D721Med (cell line): ENCODE measurements around the gene EMILIN3.

ENCODE experiments used
- DNase-seq: peaks from one replicate; pipeline ENCODE4 v3.0.0; 2011; ENCODE audit warnings: low spot score; ENCODE audit not compliant: insufficient read length
- FAIRE-seq: peaks from 2 replicates; lab custom pipeline; 2011; peaks lifted over from hg19 to GRCh38; lab: Jason Lieb, UNC
- TF ChIP-seq, protein P1 (sequence below): IDR thresholded peaks from 2 replicates; pipeline ENCODE4 v1.5.1; 2012; ENCODE audit warnings: mild to moderate bottlenecking, control low read depth; ENCODE audit not compliant: insufficient read depth; ENCODE audit errors: missing control alignments

The EMILIN3 gene

DNA sequence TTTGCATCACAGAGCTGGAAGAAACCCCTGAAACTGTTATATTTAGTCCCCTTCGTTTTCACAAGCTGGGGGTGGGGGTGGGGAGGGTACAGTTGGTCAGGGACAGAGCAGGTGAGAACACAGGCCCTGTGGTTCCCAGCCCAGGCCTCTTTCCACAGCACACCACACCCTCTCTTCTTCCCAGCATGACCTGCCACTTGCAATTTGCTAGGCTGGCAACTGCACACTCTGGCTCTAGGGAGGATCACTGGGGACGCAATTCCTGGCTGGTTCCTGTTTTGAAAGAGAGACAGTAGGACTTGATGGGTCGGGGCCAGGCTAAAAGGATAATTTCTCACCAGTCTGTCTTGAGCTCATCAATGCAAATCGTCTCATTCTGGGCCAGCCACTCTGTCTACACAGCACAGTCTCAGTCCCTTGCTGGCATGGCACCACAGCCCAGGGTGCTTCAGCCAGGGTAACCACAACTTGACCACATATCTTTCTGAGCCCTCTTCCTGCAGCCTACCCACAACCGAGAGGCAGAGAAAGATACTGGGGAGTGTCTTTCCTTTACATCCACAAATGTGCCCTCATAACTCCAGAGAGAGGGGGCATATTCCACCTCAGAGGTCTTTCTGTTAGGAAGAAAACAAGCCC is 41.7 kb upstream of the EMILIN3 start:
- FAIRE-seq = no peak
- TF ChIP-seq, protein P1, sequence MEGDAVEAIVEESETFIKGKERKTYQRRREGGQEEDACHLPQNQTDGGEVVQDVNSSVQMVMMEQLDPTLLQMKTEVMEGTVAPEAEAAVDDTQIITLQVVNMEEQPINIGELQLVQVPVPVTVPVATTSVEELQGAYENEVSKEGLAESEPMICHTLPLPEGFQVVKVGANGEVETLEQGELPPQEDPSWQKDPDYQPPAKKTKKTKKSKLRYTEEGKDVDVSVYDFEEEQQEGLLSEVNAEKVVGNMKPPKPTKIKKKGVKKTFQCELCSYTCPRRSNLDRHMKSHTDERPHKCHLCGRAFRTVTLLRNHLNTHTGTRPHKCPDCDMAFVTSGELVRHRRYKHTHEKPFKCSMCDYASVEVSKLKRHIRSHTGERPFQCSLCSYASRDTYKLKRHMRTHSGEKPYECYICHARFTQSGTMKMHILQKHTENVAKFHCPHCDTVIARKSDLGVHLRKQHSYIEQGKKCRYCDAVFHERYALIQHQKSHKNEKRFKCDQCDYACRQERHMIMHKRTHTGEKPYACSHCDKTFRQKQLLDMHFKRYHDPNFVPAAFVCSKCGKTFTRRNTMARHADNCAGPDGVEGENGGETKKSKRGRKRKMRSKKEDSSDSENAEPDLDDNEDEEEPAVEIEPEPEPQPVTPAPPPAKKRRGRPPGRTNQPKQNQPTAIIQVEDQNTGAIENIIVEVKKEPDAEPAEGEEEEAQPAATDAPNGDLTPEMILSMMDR = no peak
- no peak for DNase-seq

DNA sequence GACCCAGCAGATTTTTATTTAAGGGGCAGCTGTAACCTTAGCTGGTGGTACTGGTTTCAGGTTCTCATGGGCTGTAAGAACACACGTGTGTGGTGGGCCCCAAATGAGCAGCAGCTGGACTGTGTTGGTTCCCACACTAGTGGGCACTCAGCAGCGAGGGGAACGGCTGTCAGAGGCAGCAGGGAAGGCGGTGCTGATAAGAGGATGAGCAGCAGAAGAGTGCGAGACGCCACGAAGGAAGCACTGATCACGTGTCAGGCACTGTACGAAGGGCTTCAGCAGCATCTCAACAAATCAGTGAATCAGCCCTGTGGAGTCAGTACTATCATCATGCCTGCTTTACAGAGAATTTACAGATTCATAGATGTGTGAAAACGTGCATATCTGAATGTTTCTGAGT is 41.0 kb upstream of the EMILIN3 start:
- FAIRE-seq (no peak), DNase-seq (peak; percentile 46)
- TF ChIP-seq, protein P1 = no peak

DNA sequence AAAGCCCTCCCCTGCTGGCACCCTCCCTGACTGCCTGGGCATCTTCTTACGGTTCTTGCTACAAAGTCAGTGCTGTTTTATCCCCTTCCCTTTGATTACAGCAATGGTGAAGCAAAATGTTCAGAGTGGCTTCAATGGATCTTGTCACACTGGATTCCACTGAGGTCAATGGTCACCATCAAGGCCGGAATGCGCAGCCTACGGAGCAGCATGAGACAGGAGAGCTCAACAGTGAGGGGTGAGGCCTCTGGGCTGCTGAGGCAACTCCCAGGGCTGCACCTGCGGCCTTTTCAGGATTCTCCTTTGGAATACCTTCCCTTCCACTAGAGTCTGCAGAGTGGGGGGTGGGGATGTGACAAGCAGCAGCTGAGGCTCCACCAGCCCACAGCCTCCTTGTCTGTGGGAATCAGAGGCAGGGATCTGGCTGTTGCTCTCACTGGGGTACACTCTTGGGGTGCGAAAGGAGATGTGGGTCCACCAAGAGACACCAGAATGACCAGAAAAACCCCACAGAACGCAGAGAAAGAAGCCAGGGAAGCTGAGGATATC is 40.4 kb upstream of the EMILIN3 start:
- no peak for DNase-seq
- TF ChIP-seq, protein P1 = no peak
- FAIRE-seq = no peak

DNA sequence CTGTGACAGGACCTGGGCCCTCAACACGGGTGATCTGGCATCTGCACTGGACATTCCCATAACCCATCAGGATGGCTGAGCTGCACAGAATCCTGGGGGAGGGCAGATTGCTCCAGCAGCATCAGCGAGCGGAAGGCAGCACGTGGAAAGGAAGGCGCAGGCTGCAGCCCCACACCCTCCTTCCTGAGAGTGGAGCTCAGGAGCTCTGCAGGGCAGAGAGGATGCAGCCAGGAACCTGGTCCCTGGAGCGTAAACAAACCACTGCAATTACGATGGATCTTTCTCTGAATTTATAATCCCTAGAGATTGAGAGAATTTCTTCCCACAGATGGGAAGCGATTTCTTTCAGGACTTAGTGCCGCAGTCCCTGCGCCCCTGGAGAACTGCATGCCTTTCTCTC is 39.7 kb upstream of the EMILIN3 start:
- FAIRE-seq (no peak), DNase-seq (peak; percentile 41)
- TF ChIP-seq, protein P1 = no peak

DNA sequence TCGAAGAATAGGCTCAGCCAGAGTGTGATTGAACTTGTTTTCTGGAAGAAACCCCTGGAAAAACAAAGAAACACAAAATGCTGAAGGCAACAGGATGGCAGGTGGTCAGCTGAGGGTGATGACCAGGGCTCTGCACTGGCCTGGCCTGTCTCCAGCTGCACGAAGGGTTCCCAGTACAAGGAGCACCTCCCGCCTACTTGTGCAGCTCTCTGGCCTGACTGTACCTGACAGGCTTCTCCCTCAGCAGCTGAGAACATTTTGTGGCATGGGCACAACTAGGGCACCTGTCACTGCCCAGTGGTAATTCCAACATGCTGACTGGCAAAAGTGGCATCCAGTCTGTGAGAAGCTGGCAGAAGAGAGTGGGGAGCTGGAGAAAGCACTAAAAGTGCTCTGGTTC is 38.8 kb upstream of the EMILIN3 start:
- FAIRE-seq = no peak
- TF ChIP-seq, protein P1 = no peak

DNA sequence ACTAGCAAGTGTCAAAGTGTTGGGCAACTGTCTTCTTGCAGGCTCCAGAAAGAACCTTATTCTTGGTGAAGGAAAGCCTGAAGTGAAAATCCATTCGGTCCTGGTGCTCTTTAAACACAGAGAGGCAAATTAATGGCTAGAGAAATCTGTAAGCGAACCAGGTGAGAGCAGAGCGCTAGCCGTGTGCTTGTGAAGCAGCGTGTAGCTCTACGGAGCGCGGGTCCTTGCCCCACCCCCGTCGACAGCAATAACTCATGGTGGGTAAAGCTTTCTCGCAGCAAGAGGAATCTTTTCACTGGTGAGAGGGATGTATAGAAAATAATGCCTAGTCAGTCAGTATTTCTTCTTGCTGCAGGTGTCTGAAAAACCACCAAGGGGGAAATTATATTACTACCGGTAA is 37.0 kb upstream of the EMILIN3 start:
- TF ChIP-seq, protein P1 = no peak

More for the DNA sequence above, 38.8 kb upstream of the EMILIN3 start:
- DNase-seq = no peak

DNA sequence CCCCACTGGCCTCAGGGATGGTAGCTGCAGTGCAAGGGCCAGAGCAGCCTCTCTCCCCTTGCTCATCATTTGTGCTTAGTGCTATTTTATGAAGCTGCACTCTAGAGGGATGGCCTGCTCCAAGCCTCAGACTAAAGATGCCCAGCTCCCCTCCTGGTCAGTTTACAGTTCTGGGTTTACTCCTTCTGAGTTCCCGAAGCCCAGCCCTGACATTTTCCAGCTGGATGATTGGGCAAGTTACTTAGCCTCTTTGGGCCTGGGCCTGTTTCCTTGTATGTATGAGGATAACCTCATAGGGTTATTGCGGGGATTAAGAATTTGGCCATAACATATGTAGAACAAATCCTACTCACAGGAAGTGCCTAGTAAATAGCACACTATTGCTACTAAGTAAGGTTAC is 31.8 kb upstream of the EMILIN3 start:
- no peak for FAIRE-seq

More for the DNA sequence above, 37.0 kb upstream of the EMILIN3 start:
- no peak for FAIRE-seq
- no peak for DNase-seq

More for the DNA sequence above, 31.8 kb upstream of the EMILIN3 start:
- DNase-seq = no peak
- TF ChIP-seq, protein P1 = no peak
